NCI-H345 (cell line): ENCODE measurements around the gene SCGB3A2.

ENCODE experiments used
- DNase-seq: peaks from one replicate; lab custom pipeline; 2025; lab: John Stamatoyannopoulos, UW

The SCGB3A2 gene

GRCh38 chr5:147904110-147904509 is 25.6 kb downstream of the SCGB3A2 start:
- no peak for DNase-seq

- DNase-seq, result no peak
These were observed 28.0 kb downstream of the SCGB3A2 start, which contains the start of gene C5orf46 for GRCh38 chr5:147906326-147907095. TSS of gene C5orf46 (minus strand) at chr5:147906538. CDS start at chr5:147906501, 37 bp downstream.

- DNase-seq, result no peak
These were observed 32.9 kb downstream of the SCGB3A2 start for GRCh38 chr5:147911427-147911826.

GRCh38 chr5:147912011-147912410 is 33.5 kb downstream of the SCGB3A2 start:
- DNase-seq, result no peak

GRCh38 chr5:147913786-147914185 is 35.3 kb downstream of the SCGB3A2 start:
- DNase-seq, result no peak

- no peak for DNase-seq
These were observed 39.7 kb downstream of the SCGB3A2 start for GRCh38 chr5:147918101-147918685.

- DNase-seq, result no peak
These were observed 40.4 kb downstream of the SCGB3A2 start for GRCh38 chr5:147918899-147919298.

GRCh38 chr5:147920420-147921030 is 42.0 kb downstream of the SCGB3A2 start:
- DNase-seq, result no peak

- no peak for DNase-seq
These were observed 42.6 kb downstream of the SCGB3A2 start for GRCh38 chr5:147921136-147921535.

- DNase-seq, result no peak
These were observed 46.5 kb downstream of the SCGB3A2 start for GRCh38 chr5:147925020-147925419.

- no peak for DNase-seq
These were observed 49.4 kb downstream of the SCGB3A2 start for GRCh38 chr5:147927901-147928300.

GRCh38 chr5:147930769-147931168 is 52.3 kb downstream of the SCGB3A2 start:
- DNase-seq, result no peak
